ENCODE data around the gene QRICH1.
"Not testable (repeated sequence)": the region's sequence is repeated elsewhere in the genome, so short reads cannot be mapped to it uniquely, and the experiment has no call there.

Gene QRICH1

DNA sequence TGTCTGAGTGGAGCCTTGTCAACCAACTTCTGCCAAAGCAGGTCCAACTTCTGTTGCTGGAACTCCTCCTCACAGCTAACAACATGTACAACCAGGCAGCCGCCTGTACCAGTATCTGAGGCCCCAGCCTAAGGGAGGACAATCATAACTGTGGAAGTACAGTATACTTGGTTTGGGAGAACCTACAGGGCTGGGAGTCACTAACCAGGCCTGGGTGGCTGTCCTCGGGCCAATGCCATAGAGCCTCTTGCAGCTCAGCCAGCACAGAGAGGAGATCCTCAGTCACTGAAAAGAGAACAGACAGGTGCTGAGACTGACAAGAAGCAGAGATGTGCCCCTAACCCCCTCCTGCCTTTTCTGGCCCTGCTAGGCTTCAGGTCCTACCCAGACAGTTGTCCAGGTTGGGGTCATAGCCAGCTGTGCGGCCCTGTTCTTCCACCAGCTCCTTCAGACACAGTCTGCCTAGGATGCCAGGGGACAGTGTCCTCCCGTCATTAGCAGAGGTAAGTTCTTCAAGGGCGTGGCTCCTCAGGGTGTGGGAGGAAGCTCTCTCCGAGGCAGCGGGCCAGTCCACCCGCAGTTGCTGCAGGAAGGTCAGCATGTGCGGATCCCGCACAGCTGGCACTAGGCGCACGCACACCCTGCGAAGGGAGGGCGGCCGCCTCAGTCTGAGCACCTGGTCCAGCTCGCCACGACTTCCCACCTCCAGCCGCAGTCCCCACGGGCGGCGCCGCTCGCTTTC is 76.5 kb downstream of the QRICH1 start:
- no peak for DNase-seq (ENCODE audit: low spot score)

- no peak for DNase-seq (ENCODE audit: low spot score)
Measured at GRCh38 chr3:49016414-49017228, 77.2 kb downstream of the QRICH1 start.

DNA sequence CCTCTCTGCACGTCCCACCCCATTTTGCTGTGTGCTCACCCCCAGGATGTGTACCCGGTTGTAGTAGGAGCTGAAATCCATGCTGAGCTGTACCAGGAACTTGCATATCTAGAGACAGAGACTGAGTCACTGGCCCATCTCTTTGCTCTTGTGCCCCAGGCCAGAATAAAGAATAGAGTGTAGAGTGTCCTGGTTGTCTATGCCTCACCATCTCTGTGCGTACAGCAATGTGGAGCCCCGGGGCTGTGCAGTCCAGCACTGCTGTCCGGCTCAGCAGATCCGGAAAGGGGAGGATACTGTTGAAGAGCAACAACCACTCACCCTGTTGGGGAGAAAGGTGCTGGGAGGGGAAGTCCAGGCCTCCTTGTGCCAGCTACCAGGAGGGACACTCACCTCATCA is 78.1 kb downstream of the QRICH1 start:
- no peak for DNase-seq (ENCODE audit: low spot score)

- no peak for DNase-seq (ENCODE audit: low spot score)
Measured at GRCh38 chr3:49015072-49015471, 78.8 kb downstream of the QRICH1 start.

DNA sequence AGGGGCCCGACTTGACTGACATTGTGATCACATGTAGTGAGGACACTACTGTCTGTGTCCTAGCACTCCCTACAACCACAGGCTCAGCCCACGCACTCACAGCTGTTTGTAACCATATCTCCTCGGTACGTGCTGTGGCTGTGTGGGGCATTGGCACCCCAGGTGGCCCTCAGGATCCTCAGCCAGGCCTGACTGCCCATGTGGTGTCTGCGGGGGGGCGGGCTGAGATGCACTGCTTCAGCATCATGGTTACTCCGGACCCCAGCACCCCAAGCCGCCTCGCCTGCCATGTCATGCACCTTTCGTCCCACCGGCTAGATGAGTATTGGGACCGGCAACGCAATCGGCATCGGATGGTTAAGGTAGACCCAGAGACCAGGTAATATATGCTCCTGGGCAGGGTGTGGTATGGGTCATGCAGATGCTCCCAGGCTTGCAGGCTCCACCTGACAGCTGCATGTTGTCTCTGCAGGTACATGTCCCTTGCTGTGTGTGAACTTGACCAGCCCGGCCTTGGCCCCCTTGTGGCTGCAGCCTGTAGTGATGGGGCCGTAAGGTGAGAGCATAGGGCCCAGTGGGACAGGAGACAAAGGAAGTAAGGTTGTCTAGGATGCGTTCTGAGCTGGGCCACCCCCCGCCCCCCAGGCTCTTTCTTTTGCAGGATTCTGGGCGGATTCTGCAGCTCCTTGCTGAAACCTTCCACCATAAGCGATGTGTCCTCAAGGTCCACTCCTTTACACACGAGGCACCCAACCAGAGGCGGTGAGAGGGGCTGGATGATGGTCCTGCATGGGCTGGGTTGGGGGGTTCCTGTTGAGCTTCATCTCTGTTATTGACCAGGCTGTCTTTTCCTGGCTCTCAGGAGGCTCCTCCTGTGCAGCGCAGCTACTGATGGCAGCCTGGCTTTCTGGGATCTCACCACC is 79.9 kb downstream of the QRICH1 start:
- DNase-seq (ENCODE audit: low spot score), result peak; percentile 42

DNA sequence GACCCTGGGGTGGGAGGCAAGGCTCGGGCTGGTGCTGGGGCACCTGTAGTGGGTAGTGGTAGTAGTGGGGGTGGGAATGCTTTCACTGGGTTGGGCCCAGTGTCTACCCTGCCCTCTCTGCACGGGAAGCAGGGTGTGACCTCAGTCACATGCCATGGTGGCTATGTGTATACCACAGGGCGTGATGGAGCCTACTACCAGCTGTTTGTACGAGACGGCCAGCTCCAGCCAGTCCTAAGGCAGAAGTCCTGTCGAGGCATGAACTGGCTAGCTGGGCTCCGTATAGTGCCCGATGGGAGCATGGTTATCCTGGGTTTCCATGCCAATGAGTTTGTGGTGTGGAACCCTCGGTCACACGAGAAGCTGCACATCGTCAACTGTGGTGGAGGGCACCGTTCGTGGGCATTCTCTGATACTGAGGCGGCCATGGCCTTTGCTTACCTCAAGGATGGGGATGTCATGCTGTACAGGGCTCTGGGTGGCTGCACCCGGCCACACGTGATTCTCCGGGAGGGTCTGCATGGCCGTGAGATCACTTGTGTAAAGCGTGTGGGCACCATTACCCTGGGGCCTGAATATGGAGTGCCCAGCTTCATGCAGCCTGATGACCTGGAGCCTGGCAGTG is 80.6 kb downstream of the QRICH1 start:
- DNase-seq (ENCODE audit: low spot score), result no peak

DNA sequence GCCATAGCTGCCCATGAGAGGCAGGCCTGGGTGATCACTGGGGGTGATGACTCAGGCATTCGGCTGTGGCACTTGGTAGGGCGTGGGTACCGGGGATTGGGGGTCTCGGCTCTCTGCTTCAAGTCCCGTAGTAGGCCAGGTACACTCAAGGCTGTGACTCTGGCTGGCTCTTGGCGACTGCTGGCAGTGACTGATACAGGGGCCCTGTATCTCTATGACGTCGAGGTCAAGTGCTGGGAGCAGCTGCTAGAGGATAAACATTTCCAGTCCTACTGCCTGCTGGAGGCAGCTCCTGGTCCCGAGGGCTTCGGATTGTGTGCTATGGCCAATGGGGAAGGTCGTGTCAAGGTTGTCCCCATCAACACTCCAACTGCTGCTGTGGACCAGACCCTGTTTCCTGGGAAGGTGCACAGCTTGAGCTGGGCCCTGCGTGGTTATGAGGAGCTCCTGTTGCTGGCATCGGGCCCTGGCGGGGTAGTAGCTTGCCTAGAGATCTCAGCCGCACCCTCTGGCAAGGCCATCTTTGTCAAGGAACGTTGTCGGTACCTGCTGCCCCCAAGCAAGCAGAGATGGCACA is 81.3 kb downstream of the QRICH1 start:
- no peak for DNase-seq (ENCODE audit: low spot score)

GRCh38 chr3:49009396-49009795 is 84.5 kb downstream of the QRICH1 start:
- DNase-seq (ENCODE audit: low spot score), result no peak

GRCh38 chr3:49008627-49009026 is 85.2 kb downstream of the QRICH1 start:
- DNase-seq (ENCODE audit: low spot score), result not testable (repeated sequence)

- DNase-seq (ENCODE audit: low spot score), result peak; percentile 93
Measured at GRCh38 chr3:49007771-49008528, 85.9 kb downstream of the QRICH1 start.

DNA sequence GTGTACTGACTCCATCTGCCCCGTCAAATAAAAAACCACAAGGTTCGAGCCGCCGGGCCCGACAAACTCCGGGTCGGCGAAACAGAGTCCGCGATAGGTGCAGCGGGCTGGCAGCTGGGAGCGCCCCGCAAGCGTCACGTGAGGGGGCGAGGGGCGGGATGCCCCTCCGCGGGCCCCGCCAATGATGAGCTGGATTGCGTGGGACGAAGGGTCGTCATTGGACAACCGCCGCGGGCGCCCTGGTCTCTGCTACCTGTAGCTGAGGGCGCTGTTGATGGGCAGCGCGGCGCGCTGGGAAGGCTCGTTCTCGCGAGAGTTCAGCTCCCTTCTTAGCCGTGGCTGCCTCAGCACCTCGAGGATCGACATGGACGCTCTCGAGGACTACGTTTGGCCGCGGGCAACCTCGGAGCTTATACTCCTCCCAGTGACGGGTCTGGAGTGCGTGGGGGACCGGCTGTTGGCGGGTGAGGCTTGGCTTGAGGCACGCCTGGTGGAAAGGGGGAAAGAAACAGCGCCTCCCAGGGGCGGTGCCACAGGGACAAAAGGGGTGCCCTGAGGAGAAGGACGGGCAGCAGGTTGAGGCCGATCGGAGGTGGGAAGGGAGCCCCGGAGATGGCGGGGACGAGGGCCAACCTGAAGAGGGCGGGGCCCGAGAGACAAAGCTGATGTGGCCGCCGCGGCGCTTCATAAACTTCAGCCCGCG is 86.7 kb downstream of the QRICH1 start, which contains the start of gene WDR6:
WDR6 (plus strand) TSS at position 324 of the 703 bp plus-strand sequence; CDS start at position 365, 41 bp downstream.
- peak; percentile 98 for DNase-seq (ENCODE audit: low spot score)

GRCh38 chr3:49006408-49007067 is 87.3 kb downstream of the QRICH1 start:
- no peak for DNase-seq (ENCODE audit: low spot score)

- DNase-seq (ENCODE audit: low spot score), result no peak
Measured at GRCh38 chr3:49005998-49006397, 87.9 kb downstream of the QRICH1 start.

DNA sequence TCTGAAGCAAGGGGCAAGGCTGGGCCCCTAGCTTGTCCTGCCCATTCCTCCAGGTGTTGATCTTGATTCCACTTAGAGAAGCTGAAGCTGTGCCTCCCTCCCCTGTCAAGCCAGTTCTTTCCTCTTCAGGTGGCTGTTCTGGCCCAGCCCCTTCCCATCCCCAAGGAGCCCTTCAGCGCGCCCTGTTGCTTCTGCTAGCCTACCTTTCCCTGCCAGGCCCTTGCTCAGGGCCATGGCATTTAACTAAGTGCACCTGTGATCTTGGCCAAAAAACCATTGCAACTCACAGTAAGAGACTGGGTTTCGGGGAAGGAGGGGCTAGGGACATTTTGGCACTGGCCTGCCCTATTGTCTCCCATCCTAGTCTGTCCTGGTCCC is 88.6 kb downstream of the QRICH1 start:
- no peak for DNase-seq (ENCODE audit: low spot score)

- DNase-seq (ENCODE audit: low spot score), result no peak
Measured at GRCh38 chr3:49004352-49005302, 89.2 kb downstream of the QRICH1 start.

DNA sequence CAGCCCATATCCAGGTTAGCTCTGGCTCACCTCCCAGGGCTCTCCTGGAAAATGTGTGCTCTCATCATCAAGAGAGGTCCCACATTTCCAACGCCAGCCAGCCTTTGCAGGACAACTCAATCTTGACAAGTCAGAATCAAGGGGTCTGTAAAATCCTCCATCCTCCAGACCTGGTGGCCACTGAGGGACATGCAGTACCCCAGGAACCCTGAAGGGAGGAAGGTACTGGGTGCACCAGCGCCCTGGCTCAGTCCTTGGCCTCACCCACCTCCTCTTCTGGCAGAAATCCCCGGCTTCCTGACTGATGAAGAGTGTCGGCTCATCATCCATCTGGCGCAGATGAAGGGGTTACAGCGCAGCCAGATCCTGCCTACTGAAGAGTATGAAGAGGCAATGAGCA is 92.7 kb downstream of the QRICH1 start:
- DNase-seq (ENCODE audit: low spot score), result no peak

- DNase-seq (ENCODE audit: low spot score), result no peak
Measured at GRCh38 chr3:48999085-48999858, 94.6 kb downstream of the QRICH1 start.
